ENCODE measurements around the gene AOPEP.

Gene AOPEP

GRCh38 chr9:94726495-94727191, at the start of gene AOPEP:
Gene AOPEP (plus strand): TSS chr9:94726699. CDS start chr9:94759784, 33,085 bp downstream.
- peak within 1 kb of the TSS; percentile 78 for H3K27ac ChIP-seq
- DNase-seq, result peak; percentile 90
- no peak for TF ChIP-seq CTCF (IDR thresholded peaks at IDR 0.05; ENCODE audit: low read depth, low read length, missing control alignments)
- no peaks in the 10 kb centered on the region for H3K27me3 ChIP-seq (replicated peaks)
- in situ Hi-C loops (cut with HindIII; ENCODE audit: low pct_ligation_motif_present, low sequenced_read_pairs), result no loop called here
- H3K4me3 ChIP-seq (ENCODE audit: low read depth, low read length), result peak within 1 kb of the TSS; percentile 95
- H3K36me3 ChIP-seq (replicated peaks), result no peaks in the 10 kb centered on the region

- in situ Hi-C loops (cut with HindIII; ENCODE audit: low pct_ligation_motif_present, low sequenced_read_pairs), result no loop called here
- Histone ChIP-seq H3K27me3 (replicated peaks) (no peaks in the 10 kb centered on the region), H3K4me3 (ENCODE audit: low read depth, low read length) (no peak overlapping the region), H3K27ac (no peak overlapping the region), H3K36me3 (replicated peaks) (no peaks in the 10 kb centered on the region)
- no peak for TF ChIP-seq CTCF (IDR thresholded peaks at IDR 0.05; ENCODE audit: low read depth, low read length, missing control alignments)
- no peak for DNase-seq
Observed at GRCh38 chr9:94677929-94678328, 48.6 kb upstream of the AOPEP start.

GRCh38 chr9:94679587-94679986, 46.9 kb upstream of the AOPEP start:
- Histone ChIP-seq H3K36me3 (replicated peaks) (no peaks in the 10 kb centered on the region), H3K27ac (no peak overlapping the region), H3K4me3 (ENCODE audit: low read depth, low read length) (no peak overlapping the region), H3K27me3 (replicated peaks) (no peaks in the 10 kb centered on the region)
- no peak for DNase-seq
- TF ChIP-seq CTCF (IDR thresholded peaks at IDR 0.05; ENCODE audit: low read depth, low read length, missing control alignments), result no peak
- in situ Hi-C loops (cut with HindIII; ENCODE audit: low pct_ligation_motif_present, low sequenced_read_pairs), result no loop called here

GRCh38 chr9:94680020-94680419, 46.5 kb upstream of the AOPEP start:
- Histone ChIP-seq H3K27me3 (replicated peaks) (no peaks in the 10 kb centered on the region), H3K4me3 (ENCODE audit: low read depth, low read length) (no peak overlapping the region), H3K36me3 (replicated peaks) (no peaks in the 10 kb centered on the region), H3K27ac (no peak overlapping the region)
- no peak for DNase-seq
- in situ Hi-C loops (cut with HindIII; ENCODE audit: low pct_ligation_motif_present, low sequenced_read_pairs), result no loop called here
- no peak for TF ChIP-seq CTCF (IDR thresholded peaks at IDR 0.05; ENCODE audit: low read depth, low read length, missing control alignments)

- TF ChIP-seq CTCF (IDR thresholded peaks at IDR 0.05; ENCODE audit: low read depth, low read length, missing control alignments), result no peak
- no peaks in the 10 kb centered on the region for H3K27me3 ChIP-seq (replicated peaks)
- in situ Hi-C loops (cut with HindIII; ENCODE audit: low pct_ligation_motif_present, low sequenced_read_pairs), result no loop called here
- no peak for DNase-seq
- H3K4me3 ChIP-seq (ENCODE audit: low read depth, low read length), result no peak overlapping the region
- H3K36me3 ChIP-seq (replicated peaks), result no peaks in the 10 kb centered on the region
- no peak overlapping the region for H3K27ac ChIP-seq
Observed at GRCh38 chr9:94680621-94681020, 45.9 kb upstream of the AOPEP start.

GRCh38 chr9:94681508-94681907, 45.0 kb upstream of the AOPEP start:
- peak; percentile 83 for DNase-seq
- Histone ChIP-seq H3K36me3 (replicated peaks) (no peaks in the 10 kb centered on the region), H3K27ac (no peak overlapping the region), H3K27me3 (replicated peaks) (no peaks in the 10 kb centered on the region), H3K4me3 (ENCODE audit: low read depth, low read length) (no peak overlapping the region)
- in situ Hi-C loops (cut with HindIII; ENCODE audit: low pct_ligation_motif_present, low sequenced_read_pairs), result no loop called here
- TF ChIP-seq CTCF (IDR thresholded peaks at IDR 0.05; ENCODE audit: low read depth, low read length, missing control alignments), result peak; percentile 82

Data from brain microvascular endothelial cell (primary cell).